ENCODE measurements around the gene CIRBP. TPM values are rescaled to one million over a fixed set of nuclear protein-coding genes. Genes with fewer than 3 reads are reported as not detected.

The CIRBP gene
- total and polyA plus RNA-seq, 2 of the 13 experiments (the other 11 are each of a cell fraction or from before 2014, with no cell fraction given) = 133 to 140 TPM

- TF ChIP-seq ZNF775 (CRISPR knock-in tag; IDR thresholded peaks at IDR 0.05; ENCODE audit: borderline replicate concordance) (no peak), ZNF121 (CRISPR knock-in tag; IDR thresholded peaks at IDR 0.05) (no peak), HNRNPH1 (optimal IDR thresholded peaks at IDR 0.05; ENCODE audit: low read depth, low read length) (no peak), NCOA1 (CRISPR knock-in tag; IDR thresholded peaks at IDR 0.05) (no peak), NR2C2 (CRISPR knock-in tag; IDR thresholded peaks at IDR 0.05; ENCODE audit: borderline replicate concordance) (peak; percentile 3), ZNF879 (CRISPR knock-in tag; IDR thresholded peaks at IDR 0.05) (no peak), EED (CRISPR knock-in tag; IDR thresholded peaks at IDR 0.05) (0 out of 2 replicates have a peak, but pooled peaks have one; percentile 6), MXD1 (CRISPR knock-in tag; IDR thresholded peaks at IDR 0.05) (no peak), PBX2 (CRISPR knock-in tag; IDR thresholded peaks at IDR 0.05) (no peak), ZNF3 (CRISPR knock-in tag; IDR thresholded peaks at IDR 0.05) (peak; percentile 46; the same call in 1 of the 2 replicates), HMGA1 (CRISPR knock-in tag; conservative IDR thresholded peaks at IDR 0.05) (no peak), ADNP (CRISPR knock-in tag; IDR thresholded peaks at IDR 0.05) (0 out of 2 replicates have a peak, but pooled peaks have one; percentile 7), NBN (conservative IDR thresholded peaks at IDR 0.05) (no peak), REST (IDR thresholded peaks at IDR 0.05; ENCODE audit: borderline replicate concordance in 1 of 2, low read depth in 1 of 2, low read length in 2 of 2) (no peak), RBFOX2 (IDR thresholded peaks at IDR 0.05; ENCODE audit: low read depth, low read length) (peak; percentile 57), ZNF276 (CRISPR knock-in tag; IDR thresholded peaks at IDR 0.05; ENCODE audit: low read depth) (no peak), ZBTB7A (CRISPR knock-in tag; IDR thresholded peaks at IDR 0.05) (peak; percentile 84), CCDC6 (CRISPR knock-in tag; IDR thresholded peaks at IDR 0.05) (no peak), NONO (IDR thresholded peaks at IDR 0.05) (no peak), NONO (CRISPR knock-in tag; conservative IDR thresholded peaks at IDR 0.05) (no peak), ZZZ3 (CRISPR knock-in tag; IDR thresholded peaks at IDR 0.05; ENCODE audit: borderline replicate concordance) (no peak), ZNF382 (CRISPR knock-in tag; IDR thresholded peaks at IDR 0.05; ENCODE audit: borderline replicate concordance) (no peak), DBP (CRISPR knock-in tag; IDR thresholded peaks at IDR 0.05; ENCODE audit: not compliant biosample characterization) (no peak)
These were observed 9.0 kb upstream of the CIRBP start (continued) for GRCh38 chr19:1259876-1260748.

Measured in HepG2 (cell line).